ENCODE data around the gene GEMIN7.
A peak's percentile ranks its signal among the peaks of the same experiment; 100 is the strongest.
"Not testable (repeated sequence)": the region's sequence is repeated elsewhere in the genome, so short reads cannot be mapped to it uniquely, and the experiment has no call there.

Gene GEMIN7

DNA sequence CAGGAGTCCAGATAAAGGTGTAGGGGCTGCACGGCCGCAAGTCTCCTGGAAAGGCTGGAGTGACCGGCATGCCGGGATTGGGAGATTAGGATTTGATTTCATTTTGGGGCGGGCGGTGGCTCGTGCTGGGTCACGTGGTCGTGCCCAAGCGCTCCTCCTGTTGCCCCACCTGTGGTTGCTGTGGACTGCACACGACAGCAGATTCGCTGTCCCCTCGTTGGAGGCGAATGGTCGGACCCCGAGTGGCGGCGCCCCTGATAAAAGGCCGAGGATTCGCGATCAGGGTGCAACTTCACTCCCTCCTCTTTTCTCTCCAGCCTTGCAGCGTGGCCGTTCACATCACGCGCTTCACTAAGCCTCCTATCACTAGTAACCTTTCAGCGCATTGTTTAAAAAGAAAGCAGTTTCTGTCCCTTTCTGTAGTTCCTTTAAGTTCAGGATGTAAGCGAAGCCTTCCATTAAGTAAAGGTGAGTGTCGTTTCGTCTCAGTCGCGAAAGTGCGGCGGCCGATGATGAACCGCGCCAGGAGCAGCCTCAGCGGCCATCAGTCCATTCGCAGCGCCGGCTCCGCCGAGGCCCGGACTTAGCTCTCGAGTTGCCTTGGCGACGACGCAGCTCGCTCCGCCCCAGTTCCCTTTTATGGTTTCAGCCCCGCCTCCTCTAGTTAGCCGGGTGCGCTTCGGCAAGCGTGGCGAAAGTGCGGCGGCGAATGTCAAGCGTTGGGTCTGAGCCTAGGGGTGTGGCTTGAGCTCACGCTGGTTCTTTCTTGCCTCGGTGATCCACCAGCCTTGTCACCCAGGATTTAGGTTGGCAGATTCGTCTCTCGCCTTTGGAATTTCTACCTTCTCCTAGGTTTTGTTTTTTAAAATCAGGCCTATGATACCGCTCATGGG, 12.2 kb downstream of the GEMIN7 start:
- no peak for DNase-seq

DNA sequence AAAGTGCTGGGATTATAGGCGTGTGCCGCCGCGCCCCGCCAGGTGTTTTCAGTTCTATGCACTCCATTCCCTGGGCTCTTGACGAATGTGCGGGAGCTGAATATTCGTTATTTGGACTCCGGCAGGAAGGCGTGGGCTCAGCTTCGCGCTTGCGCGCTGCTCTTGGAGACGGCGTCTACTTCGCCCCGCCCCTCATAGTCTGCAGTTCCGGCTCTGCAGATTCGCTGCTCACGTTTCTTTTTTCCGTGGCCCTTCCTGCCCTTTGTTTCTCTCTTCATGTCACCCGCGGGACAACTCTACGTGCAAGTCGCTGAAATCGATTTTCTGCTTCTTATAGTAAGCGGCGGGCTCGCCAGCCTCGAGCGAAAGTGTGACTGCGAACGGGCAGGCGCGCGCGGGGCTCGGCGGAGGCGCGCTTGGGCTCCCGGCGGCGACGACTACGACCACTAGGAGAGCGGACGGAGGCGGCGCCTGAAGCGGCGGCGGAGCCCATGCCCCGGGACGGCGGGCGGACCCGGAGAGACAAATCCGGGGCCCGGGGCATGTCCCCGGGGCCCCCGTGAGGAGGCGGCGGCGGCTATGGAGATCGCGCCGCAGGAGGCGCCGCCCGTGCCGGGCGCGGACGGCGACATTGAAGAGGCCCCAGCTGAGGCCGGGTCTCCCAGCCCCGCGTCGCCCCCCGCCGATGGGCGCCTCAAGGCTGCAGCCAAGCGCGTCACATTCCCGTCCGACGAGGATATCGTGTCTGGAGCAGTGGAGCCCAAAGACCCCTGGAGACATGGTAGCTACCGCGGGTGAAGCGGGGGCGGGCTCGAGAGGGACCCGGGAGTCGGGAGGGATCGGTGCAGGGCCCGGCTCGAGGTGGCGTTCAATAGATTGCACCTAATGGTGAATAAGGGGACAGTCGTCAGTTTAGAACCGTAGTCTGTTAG, 14.0 kb downstream of the GEMIN7 start, which contains the start of gene PPP1R37:
TSS of gene PPP1R37 (plus strand) at position 433 of the 932 bp plus-strand sequence. CDS start at position 580, 147 bp downstream.
- peak; percentile 65 to 85 for DNase-seq

- DNase-seq: no peak
Observed at GRCh38 chr19:45094137-45094536, 15.1 kb downstream of the GEMIN7 start.

DNA sequence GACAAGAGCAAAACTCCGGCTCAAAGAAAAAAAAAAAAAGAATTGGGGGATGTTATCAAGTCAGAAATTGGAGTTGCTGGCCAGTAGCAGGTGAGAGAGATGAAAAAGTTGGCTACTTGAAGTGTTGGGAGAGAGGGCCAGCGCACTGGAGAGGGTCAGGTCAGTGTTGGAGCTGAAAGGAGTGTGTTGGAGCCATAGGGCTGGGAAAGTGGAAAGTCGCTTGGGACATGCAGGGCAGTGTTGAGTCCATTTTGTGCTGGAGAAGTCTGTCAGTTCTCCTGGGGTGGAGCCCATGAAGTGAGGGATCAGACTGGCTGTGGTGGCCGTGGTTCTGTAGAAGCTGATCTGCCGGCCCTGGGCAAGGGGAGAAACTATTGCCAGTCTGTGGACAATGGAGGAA, 15.6 kb downstream of the GEMIN7 start:
- no peak for DNase-seq

DNA sequence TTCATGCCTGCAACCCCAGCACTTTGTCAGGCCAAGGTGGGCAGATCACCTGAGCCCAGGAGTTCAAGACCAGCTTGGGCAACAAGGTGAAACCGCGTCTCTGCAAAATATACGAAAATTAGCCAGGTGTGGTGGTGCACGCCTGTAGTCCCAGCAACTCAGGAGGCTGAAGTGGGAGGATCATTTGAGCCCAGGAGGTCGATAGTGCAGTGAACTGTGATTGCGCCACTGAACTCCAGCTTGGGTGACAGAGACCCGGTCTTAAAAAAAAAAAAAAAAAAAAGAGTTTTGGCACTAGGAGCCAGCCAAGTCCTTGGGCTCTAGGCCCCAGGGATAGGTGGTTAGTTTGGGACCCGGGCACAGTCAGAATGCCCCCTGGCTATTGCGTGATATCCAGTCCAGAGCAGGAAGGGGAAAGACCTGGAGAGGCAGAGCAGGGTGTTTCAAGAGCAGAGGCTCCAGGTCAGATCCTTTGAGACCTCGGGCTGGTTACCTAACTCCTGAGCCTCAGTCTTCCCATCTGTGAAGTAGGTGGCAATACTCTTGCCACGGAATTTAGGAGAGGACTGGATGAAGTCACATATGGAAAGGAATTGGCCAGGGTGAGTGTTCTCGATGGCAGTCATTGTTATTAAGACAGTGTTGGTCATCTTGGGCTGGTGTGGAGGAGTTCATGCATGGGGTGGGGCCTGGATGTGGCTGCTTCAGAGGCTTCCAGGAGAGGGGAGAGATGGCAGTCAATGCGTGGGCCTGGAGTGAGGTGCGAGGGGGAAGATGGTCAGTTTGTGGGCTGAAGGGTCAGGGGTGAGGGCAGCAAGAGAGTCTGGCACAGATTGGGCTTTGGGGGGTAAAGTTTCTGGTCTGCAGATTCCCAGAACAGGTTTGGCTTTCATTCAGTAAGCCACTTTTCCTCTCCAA, 16.7 kb downstream of the GEMIN7 start:
- no peak for DNase-seq

DNA sequence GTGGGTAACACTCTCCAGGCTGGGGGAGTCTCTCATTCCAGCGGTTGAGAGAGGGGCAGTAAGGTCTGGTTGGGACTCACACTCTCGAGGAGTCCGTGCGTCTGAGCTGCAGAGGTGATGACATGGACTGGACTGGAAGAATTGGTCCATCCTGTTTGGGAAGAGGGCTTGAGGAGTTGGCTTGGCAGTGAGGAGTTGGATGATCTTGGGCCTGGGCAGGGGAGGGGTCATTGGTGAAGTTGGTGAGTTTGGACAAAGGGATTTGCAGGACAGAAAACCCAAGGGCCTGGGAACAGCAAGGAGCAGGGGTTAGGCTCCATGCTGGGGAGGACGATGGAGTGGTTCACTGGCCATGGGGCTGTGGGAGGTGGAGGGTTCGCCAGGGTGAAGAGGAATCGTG, 17.6 kb downstream of the GEMIN7 start:
- DNase-seq: no peak

GRCh38 chr19:45097450-45097775, 18.4 kb downstream of the GEMIN7 start:
- no peak for DNase-seq

DNA sequence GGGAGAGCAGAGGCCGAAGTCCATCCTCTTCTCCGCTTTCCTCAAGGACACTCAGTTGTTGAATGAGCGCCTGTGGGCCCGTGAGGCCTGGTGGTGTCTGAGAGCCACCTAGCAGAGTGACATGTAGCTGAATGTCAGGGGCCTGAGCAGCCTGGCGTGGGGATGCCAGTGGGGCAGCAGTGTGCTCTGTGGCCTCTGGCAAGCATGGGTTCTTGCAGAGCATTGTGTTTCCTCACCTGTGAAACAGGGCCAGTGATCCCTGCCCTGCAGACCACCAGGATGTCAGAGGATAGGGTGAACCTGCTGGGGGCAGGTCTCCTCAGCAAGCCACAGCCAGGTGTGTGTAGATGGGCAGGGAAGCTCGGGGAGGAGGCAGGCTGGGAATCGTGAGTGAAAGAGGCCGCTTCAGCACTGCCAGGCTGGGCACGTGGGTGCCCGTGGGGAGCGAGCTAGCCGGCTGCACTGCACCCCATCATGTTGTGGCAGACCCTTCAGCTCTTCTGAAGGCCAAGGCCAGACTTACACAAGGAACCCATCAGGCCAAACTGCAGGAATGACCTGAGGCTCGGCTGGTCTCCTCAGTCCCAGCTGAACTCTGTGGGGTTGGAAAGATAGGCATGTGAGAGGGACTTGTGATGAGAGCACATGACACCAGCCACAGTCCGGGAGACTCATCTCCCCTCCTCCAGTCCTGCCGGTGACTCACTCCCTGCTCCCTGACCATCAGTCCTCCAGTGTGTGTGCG, 18.9 kb downstream of the GEMIN7 start:
- peak in 1 of 2 experiments; percentile 34 for DNase-seq

DNA sequence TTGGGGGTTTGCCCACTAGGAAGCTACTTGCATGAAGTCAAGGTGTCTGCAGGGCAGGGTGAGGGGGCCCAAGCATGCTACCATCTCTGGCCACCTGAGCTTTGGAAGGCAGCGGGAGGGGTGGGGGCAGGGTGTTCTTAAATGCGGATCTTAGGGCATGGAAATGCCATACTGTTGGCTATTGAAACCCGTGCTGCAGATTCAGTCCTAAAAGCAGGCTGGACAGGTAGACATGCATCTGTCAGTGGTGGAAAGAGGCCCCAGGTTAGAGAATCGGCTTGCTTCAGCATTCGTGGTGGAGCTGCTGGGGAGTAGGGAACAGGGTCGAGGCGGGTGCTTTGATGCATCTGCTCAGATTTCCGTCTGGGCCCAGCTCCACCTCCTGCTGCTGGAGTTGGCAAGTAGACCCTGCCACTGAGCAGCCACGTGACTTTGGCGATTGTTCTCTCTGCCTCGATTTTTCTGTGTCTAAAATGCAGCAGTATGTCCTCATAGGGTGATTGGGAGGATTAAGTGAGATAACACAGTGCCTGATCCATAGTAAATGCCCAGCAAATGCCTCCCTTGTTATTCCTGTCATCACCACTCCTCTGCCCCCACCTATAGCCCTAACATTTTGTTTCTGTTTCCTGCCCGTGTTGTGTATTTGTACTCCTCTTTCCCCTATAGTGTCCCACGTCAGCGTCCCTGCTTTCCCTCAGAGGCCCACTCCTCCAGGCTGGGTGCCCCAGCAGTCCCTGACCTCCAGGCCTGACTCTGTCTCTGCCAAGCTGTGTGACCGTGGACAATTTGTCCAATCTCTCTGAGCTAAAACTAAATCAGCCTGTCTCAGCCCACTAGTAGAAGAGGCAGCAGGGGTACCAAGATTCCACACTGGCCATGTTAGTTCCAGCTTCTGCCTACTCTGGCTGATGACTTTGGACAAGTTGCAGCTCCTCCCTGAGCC, 19.7 kb downstream of the GEMIN7 start:
- DNase-seq: no peak

- no peak for DNase-seq
Observed at GRCh38 chr19:45099467-45100191, 20.6 kb downstream of the GEMIN7 start.

DNA sequence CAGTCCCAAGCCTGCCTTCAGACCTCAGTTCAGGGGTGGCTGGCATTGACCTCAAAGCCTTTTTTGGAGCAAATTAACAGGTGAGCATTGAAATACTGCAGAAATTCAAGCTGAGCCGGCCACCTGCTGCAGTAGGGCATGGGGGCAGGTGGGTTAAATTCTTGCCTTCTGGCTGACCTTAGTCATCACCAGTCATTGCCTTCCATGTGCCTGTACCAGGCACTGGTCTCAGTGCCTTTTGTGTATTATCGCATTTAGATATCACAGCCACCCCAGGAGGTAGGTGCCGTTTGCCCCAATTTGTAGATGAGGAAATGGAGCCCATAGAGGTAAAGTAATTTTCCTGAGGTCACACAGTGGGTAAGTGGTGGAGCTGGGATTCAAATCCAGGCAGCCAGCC, 21.1 kb downstream of the GEMIN7 start:
- DNase-seq: no peak

- DNase-seq: no peak
Observed at GRCh38 chr19:45100846-45101252, 21.8 kb downstream of the GEMIN7 start.

DNA sequence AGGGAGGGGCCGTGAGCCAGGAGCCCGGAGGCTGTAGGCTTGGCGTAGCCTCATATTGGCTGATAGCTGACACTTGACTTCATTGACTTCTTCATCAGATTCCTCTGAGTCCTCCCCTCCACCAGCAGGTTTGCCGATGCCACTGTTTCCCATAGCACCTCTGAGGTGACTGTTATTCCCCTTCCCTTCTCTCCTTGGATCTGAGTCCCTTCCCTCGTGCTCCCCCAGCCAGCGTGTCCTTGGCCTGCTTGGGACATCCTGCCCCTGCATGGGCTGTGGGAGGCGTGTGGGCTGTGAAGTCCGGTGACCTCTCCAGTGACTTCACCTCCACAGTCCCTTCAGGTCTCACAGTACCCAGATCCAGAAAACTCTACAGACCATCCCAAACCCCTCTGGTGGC, 22.7 kb downstream of the GEMIN7 start:
- DNase-seq: no peak

DNA sequence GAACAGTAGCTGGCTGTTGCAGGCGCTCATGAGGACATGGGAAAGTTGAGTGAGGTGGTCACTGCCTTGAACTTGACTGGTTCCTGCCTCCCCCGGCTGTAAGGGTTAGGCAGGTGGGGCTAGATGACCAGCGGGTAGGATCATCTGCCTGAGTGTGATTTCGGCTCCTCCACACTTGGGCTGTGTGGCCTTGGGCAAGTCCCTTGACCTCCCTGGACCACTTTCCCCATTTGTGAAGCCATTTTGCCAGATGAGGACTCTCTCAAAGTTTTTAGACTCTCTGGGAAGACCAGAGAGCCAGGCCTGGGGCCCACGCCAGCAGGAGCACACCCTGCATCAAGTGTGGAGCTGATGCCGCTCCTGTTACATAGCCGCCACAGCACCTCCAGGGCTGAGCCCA, 23.4 kb downstream of the GEMIN7 start:
- DNase-seq: no peak

GRCh38 chr19:45103156-45103507, 24.1 kb downstream of the GEMIN7 start:
- no peak for DNase-seq

GRCh38 chr19:45103508-45104319, 24.7 kb downstream of the GEMIN7 start:
- no peak for DNase-seq

DNA sequence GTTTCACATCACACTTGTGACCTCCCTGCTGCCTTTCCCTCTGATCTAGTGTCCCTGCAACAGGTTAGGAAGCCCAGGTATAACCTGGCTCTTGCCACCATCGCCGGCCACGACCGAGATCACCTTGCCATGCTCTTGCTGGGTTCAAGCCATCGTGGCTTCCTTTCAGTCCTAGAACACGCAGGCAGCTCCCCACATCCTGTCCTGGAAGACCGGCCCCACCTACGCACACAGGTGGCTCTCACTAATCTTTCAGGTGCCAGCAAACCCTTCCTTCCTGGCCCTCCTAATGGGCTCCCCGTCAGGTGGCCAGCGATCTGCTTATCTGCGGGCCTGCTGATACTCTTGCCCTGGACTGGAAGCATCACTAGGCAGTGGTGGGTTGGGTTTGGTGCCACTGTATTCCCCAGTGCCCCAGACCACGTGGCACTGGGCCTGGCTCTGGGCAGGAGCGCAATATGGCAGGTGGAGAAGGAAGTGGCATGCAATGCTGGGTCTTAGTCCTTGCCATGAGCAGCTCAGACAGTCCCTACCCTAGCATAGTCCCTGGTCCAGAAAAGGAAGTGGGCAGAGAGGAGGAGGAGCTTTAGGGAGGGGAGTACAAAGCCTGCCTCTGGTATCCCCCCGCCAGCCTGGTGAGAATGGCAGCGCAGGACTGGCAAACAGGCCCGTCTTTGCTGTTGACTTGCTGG, 25.7 kb downstream of the GEMIN7 start:
- DNase-seq: no peak

DNA sequence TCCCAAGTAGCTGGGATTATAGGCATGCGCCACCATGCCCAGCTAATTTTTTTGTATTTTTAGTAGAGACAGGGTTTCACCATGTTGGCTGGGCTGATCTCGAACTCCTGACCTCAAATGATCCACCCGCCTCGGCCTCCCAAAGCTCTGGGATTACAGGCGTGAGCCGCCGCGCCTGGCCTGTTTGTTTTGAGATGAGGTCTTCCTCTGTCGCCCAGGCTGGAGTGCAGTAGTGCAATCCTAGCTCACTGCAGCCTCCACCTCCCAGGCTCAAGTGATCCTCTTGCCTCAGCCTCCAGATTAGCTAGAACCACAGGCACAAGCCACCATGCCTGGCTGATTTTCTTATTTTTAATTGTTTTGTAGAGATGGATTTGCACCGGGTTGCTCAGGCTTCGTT, 27.3 kb downstream of the GEMIN7 start:
- DNase-seq: not testable (repeated sequence)
